ENCODE results near the gene MPND.

Gene MPND

DNA sequence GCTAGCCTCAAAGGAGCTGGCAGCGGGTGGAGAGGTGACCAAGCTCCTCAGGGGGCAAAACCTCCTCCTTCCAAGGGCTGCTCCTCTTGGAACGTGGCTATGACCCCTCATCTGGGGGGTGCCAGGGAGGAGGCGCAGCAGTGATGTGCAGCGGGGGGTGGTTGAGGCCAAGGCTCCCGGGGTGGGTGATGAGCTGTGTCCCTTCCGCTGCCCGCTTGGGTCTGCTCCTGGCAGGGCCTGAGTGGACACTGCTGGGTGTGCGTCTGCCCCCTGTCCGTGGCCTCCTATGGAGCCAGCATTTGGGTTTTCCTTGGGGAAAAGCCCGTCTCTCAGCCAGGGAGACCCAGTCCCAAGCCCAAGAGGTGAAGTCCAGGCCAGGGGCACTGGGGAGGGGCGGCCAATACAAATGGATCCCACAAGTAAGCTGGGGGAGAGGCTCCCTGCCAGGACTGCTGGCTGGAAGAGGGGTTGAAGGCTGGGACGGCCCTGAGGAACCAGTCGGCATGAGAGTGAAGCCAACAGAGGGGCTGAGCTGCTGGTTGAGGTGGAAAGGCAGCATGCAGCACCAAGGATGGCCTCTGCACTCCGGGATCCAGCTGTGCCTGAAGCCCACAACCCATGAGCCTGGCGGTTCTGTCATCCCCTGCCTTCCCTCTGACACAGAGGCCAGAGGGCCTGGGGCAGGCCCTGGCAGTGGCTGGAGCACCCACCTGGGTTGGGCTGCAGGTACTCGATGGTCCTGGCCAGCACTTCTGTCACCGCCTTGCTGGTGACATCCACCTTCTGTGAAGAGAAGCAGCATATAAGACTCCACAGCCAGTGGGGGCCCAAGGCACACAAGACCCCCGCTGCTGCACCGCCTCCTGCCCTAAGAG, 22.7 kb downstream of the MPND start:
- no peak for DNase-seq

DNA sequence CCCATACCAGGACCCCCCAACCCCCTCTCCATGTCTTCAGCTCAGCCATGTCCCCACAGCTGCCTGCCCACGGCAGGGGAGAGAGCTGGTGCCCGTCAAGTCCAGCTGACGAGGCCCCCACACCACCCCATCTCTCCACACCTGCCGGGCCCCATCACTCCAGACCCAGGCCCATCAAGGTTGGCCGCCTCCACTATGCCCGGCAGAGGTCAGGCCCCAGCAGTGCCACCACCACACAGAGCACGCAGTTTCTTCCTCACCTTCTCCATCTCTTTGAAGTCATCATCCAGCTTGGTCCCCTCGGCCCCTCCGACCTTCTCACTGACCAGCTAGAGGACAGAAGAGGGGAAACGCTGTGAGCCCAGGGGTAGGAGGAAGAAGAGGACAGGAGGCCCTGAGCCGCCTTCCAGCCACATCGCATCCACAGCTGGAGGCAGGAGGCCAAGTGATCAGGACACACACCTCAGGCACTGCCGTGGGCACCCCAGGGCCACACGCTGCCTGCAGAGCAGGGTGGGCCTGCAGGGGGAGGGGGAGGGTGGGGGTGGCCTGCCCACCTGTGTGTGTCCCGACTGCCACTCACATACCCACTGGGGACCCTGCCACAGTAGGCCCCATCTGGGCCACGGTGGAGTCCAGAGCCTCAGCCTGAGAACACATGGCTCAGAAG, 23.4 kb downstream of the MPND start:
- DNase-seq: no peak

DNA sequence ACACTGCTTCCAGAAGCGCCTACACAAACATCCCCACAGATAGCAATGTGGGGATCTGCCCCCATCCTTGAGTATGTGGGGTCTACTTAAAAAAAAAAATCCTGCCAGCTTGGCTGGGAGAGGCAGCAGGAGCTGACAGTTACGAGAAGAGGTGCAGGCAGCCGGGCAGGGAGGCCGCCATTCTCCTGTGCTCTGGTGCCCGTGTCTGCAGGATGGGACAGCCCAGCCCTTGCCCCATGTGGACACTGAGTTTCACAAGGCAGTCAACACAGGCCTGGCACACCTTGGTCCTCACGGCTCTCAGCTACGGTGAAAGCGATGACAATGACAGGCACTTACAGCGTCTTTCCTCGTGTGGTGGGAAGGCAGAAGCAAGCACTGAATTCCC, 24.0 kb downstream of the MPND start:
- no peak for DNase-seq

DNA sequence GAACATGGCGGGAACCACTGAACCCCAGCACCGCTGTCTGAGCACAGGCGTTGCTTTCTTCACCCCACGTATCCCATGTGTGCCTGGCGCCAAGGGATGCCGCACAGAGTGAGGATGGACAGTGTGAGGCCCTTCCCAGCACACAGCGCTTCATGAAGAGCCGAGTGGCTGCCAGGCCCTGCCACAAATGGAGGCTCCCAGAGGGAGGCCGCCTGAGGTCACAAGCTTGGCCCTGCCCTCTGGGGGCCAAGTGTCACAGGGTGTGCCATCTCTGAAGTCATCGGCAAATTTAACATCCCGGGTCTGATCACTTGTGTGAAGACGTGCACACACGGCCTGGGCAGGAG, 24.4 kb downstream of the MPND start:
- no peak for DNase-seq

DNA sequence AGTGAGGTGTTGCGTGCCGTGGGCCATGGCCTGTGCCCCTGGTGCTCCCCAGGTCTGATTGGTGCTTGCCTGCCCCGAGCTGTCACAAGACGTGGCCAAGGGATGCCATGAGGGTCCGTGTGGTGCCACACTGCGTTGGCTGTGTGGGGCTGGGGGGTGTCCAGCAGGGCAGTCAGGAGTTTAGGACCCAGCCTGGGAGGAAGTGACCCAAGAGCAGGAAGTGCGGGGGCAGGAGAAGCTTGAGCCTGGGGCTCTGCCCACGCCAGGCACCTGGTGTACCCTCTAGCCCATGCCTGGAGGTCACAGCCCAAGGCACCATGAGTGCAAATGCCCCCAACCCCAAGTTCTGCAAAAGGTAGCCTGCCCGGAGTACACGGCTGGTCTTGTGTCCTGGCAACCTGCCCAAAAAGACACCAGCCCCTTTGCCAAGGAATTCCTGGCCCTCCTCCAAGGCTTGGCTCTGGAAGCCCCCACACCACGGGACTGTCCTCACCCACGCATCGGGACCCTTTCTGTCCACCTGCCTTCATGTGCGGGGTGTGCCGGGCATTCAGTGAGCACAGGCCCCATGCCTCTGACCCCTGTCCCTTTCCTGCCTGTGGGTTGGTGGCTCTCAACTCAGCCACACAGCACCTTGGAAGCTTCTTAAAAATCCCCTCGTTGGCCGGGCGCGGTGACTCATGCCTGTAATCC, 24.9 kb downstream of the MPND start:
- peak in 1 of 58 donors; percentile 35 for DNase-seq

DNA sequence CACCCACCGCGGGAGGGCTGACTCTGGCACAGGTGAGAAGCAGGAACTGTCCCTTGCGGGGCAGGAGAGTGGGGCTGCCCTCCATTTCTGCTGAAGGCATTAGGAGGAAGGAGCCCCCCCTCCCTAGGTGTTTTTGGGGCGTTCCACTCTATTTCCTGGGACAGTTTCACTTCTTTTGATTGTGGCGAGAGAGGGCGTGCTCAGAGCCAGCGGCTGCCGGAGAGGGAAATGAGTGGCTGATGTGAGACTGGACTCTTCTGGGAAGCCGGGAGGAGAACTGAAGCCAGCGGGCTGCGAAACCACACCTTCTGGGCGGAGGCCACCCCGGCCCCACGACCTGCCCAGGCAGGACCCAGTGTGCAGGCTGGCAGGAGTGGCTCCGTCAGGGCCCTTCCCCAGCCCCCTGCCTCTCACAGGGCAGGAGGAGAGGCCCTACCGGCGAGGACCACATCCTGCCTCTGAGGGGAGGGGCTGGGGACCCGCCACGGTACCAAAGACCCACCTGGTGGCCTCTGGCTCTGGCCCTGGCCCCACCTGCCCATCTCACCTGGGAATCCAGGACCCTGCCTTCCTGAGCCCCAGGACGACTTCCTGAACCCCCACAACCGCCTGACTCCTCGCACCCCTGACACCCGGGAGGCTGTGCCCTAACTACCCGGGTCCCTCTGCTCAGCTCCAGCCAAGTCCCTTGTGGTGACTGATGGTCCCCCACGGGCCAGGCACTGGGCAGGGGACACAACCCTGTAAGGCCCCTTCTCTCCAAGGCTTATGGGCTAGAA, 25.9 kb downstream of the MPND start:
- DNase-seq: peak in 2 of 58 donors; percentile 19 to 20

DNA sequence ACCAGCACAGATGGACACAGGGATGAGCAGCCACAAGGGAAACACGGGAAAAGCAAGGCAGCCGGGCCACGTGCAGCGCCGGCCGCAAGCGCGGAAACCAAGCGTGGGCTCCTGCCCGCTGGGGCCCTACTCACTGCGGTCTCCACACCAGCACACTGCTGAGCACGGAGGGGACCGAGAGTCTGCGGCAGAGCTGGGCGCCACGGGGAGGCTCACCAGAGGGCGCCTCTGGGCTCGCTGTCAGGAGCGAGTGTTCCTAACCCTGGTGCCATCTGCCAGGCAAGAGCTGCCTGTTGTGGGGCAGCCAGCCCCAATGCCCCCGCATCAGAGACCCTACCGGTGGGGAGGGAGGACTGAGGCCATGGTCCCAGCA, 26.5 kb downstream of the MPND start:
- peak in 42 of 58 donors; percentile 11 to 76 (median 47) for DNase-seq

DNA sequence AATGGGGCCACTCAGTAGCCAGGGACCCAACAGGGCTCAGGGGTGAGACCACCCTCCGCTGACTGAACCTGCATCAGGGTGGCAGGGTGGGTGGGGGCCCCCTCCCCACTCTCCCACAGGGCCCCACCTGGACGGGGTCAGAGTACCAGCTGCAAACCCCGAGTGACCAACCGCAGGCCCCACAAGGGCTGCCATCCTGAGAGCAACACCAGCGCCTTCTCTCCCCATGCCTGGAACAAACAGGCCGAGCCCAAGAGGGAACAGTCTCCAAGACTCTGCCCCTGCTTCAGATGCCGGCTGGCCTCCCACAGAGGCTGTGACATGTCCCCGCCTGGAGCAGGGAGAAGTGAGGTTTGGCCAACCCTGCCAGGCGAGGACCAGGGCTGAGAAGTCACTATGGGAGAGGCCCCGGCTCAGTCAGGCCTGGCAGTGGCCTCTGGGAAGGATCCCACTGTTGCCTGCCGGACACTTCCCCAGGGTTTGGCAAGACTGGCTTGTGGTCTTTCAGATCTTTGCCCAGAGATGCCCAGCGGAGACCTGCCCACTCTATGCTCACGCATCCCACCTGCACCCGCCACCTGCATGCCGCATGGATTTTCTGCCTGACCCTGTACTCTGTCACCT, 27.2 kb downstream of the MPND start:
- DNase-seq: no peak

DNA sequence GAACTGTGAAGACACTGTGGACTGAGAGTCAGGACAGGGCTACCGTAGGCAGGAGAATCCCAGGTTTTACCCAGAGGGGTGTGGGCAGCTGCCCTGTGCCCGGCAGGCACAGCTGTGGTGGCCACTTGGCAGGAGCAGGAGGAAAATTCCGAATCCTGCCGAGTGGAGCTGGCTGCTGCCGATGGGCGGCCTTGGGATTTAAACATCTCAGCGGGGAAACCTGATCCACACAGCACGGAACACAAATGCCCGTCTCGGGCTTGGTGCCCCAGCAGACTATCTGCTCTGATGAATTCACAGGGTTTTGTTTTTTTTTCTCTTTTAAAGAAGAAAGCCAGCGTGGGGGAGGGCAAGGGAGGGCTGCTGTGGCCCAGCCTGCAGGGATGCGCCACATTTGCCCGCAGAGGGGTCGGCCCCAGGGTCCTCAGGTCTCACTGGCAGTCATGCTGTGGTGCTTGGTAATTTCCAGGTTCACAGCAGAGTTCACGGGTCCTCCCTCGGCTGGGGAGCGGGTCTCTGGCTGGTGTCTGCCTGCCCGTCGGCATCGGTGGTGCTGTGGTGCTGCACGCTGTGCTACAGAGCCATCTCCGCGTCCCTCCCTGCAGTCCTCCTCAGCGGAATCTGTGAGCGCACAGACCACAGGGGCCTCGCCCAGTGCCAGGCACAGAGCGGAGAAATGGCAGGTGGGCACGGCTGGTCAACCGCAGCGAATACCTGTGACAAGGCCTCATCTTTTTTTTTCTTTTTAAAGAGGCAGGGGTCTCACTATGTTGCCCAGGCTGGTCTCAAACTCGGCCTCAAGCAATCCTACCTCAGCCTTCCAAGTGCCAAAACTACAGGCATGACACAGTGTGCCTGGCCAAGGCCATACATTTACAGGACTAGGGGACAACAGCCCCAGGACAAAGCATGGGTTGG, 28.1 kb downstream of the MPND start:
- DNase-seq: peak in 2 of 58 donors; percentile 30 to 44

DNA sequence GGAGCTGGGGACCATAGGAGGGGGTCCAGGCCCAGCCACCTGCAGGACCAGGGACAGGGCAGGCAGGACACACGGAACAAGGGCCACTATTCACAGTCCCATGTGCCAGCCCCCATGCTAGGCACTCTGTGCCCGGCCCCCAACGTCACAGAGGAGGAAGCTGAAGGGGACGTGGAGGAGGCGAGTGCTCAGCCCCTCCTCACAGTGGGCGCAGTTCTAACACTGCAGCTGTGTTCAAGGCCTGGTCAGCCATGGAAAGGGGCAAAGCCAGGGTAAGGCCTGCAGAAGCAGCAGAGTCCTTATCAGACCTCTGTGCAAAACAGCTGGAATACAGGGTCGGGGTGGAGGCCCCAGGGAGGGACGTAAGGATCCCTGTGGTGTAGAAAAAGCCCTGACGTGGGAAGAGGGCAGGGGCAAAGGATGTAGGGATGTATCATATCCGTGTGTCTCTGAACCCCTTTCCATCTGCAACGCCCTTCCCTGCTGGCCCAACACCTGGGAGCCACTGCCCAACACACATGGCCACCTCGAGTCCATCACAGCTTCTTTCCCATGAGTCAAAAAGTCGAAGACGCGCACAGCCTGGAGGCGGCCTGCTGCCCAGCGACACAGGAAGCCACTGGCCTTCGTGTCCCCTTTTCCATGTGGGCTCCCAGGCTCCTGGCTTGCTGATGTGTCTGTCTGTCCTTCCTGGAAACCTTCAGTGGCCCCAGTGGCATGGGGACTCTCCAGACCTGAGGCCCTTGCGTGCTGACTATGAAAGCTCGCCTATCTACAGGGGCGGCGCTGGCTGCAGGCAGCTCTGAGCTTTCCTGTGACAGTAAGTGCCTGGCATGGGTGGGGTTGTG, 29.0 kb downstream of the MPND start:
- peak in 3 of 58 donors; percentile 19 to 37 (median 22) for DNase-seq

DNA sequence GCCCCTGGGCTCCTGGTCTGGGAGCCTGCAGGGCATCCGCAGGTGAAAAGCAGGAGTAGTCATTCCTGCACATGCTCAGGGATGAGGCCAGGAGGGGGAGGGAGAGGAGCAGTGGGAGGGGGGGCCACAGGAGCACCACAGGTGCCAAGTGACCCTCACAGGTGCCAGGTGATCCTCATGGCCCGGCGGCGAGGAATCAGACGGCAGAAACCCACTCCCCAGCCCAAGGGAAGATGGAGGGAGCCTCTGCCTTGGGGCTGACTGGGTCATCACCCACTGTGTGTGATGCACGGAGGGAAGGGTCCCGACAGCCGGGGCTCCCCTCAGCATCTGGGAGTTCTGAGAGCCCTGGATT, 29.6 kb downstream of the MPND start:
- DNase-seq: no peak

DNA sequence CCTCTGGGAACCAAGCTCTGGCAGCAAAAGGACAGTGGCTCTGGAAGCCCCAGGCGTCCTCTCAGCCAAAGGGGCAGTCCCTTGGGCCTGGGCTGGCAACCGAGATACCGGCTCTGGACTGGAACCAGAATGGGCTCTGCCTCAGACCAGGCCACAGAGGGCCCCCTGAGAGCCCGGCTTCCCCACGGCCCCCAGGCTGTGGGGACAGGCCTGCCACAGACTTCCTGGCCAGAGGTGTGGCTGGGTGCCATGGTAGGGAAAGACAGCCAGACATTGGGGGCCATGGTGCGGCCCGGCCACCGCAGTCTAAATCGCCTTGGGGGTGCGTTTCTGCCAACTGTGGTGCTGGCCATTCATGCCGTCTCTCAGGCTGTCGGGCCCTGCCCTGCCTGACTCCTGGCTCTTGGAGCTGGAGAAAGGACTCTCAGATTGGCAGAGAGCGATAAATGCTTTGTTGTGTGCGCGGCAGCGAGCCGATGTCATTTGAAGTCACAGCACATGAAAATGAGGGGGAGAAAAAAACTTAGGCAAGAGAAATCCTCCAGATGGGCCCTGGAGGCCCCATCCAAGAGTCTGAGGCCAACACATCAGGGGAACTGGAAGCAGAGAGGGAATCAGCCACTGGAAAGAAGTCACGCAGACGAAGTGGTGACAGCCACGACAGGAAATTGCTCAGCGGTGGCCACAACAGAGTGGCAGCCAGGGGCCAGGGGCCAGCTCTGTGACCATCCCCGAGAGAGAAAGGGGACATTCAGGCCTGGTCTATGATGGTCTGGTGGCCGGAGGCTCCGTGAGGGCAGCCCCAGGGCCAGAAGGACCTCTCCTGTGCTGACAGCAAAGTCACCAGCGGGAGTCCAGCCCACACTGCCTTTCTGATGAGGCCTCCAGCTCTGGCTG, 30.5 kb downstream of the MPND start:
- DNase-seq: peak in 49 of 58 donors; percentile 29 to 88 (median 69)

DNA sequence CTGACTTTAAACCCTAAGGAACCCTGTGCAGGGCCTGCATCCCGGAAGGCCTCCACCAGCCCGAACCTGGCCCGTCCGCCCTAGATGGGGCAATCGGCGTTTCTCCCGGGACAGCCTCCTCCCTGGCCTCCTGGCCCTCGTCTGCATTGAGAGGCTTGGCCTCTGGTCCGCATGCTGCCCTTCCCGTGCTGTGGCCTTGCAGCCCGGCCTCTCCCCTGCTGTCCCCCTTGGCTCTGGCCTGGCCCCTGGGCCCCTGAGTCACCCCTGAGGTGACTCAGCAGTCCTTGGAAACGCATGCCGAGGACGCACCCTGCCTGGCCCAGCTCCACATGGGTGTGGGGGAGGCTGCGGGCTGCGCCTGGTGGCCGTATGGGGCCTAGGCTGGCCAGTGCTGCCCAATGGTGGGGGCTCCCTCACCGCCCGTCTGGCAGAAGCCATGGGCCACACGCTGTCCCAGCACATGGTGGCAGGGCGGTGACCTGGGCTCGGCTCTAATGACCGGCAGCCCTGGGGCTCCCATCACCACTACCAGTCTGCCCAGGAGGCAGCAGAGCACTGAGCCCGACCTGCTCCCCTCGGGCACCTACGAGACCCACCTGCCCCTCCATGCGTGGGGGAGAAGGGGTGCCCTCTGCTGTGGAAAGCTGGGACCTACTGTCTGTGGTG, 31.3 kb downstream of the MPND start:
- DNase-seq: peak in 5 of 58 donors; percentile 43 to 75 (median 64)

DNA sequence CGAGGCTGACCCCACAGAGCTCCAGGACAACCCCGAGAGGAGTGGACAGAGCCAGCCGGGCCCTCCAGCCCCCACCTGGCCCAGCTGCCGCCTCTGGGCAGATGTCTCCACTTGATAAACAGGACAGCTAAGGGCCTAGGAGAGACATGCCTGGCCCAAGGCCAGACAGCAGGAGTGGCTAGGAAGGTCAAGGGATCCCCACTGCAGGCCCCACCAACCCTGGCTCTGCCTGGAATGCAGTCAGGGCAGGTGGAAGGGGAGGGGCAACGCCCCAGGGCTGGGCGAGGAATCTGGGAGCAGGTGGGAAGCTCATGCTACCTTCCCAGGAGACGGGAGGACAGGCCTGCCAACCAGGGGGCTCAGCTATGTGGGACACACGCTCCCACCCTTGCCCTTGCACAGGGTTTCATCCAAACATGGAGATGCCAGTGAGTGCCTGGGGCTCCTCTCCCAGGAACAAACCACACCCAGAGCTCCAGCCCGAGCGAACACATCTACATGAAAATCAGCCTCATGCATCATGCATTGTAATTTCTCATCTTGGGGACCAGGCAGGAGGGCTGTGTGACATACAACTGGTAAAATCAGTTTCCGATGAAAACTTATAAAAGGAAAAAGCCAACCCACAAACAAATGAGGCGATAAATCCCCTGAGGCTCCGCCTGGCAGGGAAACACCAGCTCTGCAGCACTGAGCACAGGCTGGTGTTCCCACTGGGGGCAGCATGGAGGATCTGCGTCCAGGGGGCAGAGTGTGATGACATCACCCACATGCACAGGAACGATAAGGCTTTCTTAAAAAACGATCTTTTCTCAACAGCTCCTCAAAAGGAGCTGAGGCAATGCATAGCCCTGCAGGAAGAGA, 32.0 kb downstream of the MPND start:
- DNase-seq: peak in 40 of 58 donors; percentile 26 to 74 (median 50)

DNA sequence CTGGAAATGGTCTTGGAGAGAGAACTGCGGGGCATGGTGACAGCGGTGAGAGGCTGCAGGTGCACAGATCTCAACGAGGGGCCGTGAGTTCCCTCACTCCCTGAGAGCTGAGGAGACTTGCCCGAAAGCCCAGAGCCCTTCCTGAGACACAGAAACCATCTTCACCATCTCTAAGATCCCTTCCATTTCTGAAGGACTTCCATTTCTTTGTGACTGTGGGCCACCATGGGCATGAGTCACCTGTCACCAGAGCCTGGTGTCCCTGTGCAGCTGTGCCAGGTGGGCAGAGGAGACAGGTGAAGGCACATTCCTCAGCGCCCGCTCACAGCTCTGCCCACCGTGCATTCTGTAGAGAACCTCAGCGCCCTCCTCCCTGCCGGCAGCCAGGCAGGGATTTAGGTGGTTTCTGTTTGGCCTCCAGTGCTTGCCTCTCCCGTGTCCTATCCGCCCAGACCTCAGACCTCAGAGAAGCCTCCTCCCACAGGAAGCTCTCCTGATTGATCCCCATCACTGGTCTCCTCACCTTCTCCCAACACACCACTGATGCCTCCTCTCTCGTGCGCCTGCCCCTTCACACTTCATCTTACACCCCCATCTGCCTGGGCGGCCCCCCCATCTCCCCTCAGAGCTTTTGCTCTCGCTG, 32.8 kb downstream of the MPND start:
- DNase-seq: no peak

DNA sequence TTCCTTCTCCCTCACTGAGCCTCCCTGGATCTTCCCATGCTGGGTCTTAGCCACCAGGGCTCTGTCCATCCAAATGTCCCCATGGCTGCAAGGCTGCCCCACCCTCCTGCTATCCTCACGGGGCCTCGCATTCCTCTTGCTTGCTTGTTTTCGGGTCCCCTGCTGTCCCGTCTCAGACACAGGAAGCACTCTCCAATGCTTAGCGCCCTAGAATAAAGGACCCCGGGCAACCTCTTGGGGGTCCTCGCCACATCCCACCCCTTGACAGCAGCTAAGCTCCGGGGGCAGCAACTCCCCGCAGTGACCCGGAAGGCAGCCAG, 33.3 kb downstream of the MPND start:
- DNase-seq: no peak
